GM12878 (cell line): ENCODE results near the gene GCKR. TPM values are rescaled to one million over a fixed set of nuclear protein-coding genes. Genes with fewer than 3 reads are reported as not detected.

Source experiments
- ATAC-seq: fragments of 200-7000 bp; cut with Tn5 transposase; 3 replicates; pipeline ENCODE4 v1.9.1; 2020; ENCODE audit warnings: mild to moderate bottlenecking, moderate library complexity
- BruUV-seq: library from RNA; stranded (reverse); fragments of 400-500 nt; replicated peaks from 2 replicates; lab custom pipeline; 2021; lab: Mats Ljungman, UMichigan
- CTCF ChIA-PET: fragments of 300-600 bp; sonication (Branson Sonifier 250); formaldehyde crosslinking; extraction: SDS; loops from one replicate; lab custom pipeline; 2021; ENCODE audit warnings: inconsistent platforms; lab: Yijun Ruan, JAX
- POLR2A ChIA-PET: fragments of 350-600 bp; formaldehyde crosslinking; extraction: SDS; loops from one replicate; lab custom pipeline; 2021; ENCODE audit warnings: inconsistent platforms; lab: Charles Lee
- RAD21 ChIA-PET: fragments of 300-600 bp; sonication (Branson Sonifier 250); formaldehyde crosslinking; loops from one replicate; lab custom pipeline; 2023; ENCODE audit warnings: antibody characterized with exemption; ENCODE audit not compliant: unreplicated experiment; lab: Charles Lee
- SMC1A ChIA-PET: fragments of 300-600 bp; sonication (Branson Sonifier 250); formaldehyde crosslinking; loops from one replicate; lab custom pipeline; 2023; ENCODE audit not compliant: unreplicated experiment, uncharacterized antibody; lab: Charles Lee
- DNase-seq: peaks from one replicate; pipeline ENCODE4 v3.0.0-alpha.2; 2011; ENCODE audit warnings: low read depth, low spot score
- FAIRE-seq: peaks from 3 replicates; lab custom pipeline; 2011; peaks lifted over from hg19 to GRCh38; lab: Jason Lieb, UNC
- H2AFZ ChIP-seq: 2 replicates; pipeline ENCODE4 v1.6.0; 2011; ENCODE audit warnings: low read depth, low read length, control low read depth; ENCODE audit not compliant: control insufficient read depth
- H3K27ac ChIP-seq: 2 replicates; pipeline ENCODE4 v1.5.1; 2011; ENCODE audit warnings: control low read depth; ENCODE audit not compliant: control insufficient read depth, insufficient read depth
- H3K27me3 ChIP-seq, 2 experiments: replicated peaks in 1 of 2; 2 replicates each; pipeline versions ENCODE4 v1.6.0 to v1.6.1; 2011; ENCODE audit warnings: low read length in 1 of 2; ENCODE audit not compliant: control insufficient read depth in 2 of 2, insufficient read depth in 2 of 2
- H3K36me3 ChIP-seq, 2 experiments: 2 replicates each; pipeline ENCODE4 v1.5.1; 2011; ENCODE audit warnings: low read length in 1 of 2; ENCODE audit not compliant: control insufficient read depth in 2 of 2, insufficient read depth in 2 of 2
- H3K4me1 ChIP-seq: 2 replicates; pipeline ENCODE4 v1.6.1; 2011; ENCODE audit warnings: mild to moderate bottlenecking, low read length, moderate library complexity, mixed read lengths; ENCODE audit not compliant: control insufficient read depth, insufficient read depth
- H3K4me2 ChIP-seq: 2 replicates; pipeline ENCODE4 v1.6.0; 2011; ENCODE audit warnings: control low read depth; ENCODE audit not compliant: control insufficient read depth, insufficient read depth
- H3K4me3 ChIP-seq: fragments of 200-600 bp; sonication (generic); 2 replicates; pipeline ENCODE4 v1.5.1; 2016
- H3K79me2 ChIP-seq: 2 replicates; pipeline ENCODE4 v1.6.0; 2011; ENCODE audit warnings: low read length; ENCODE audit not compliant: control insufficient read depth, insufficient read depth
- H3K9ac ChIP-seq: 2 replicates; pipeline ENCODE4 v1.8.0; 2011; ENCODE audit warnings: low read length, control low read depth, mixed read lengths; ENCODE audit not compliant: control insufficient read depth, insufficient read depth
- H3K9me3 ChIP-seq: replicated peaks from 3 replicates; pipeline ENCODE4 v1.5.1; 2011; ENCODE audit warnings: mild to moderate bottlenecking, low read length; ENCODE audit not compliant: control insufficient read depth, insufficient read depth
- H4K20me1 ChIP-seq: 2 replicates; pipeline ENCODE4 v1.6.0; 2011; ENCODE audit not compliant: control insufficient read depth, insufficient read depth
- CREB1 ChIP-seq: IDR thresholded peaks from 2 replicates; pipeline ENCODE4 v1.6.1; 2012; ENCODE audit warnings: low read depth, mild to moderate bottlenecking, inconsistent platforms
- MYC ChIP-seq: IDR thresholded peaks from 2 replicates; pipeline ENCODE4 v1.6.1; 2011; ENCODE audit warnings: mild to moderate bottlenecking, low read length, moderate library complexity, inconsistent platforms; ENCODE audit not compliant: insufficient read depth, insufficient replicate concordance, insufficient read length, severe bottlenecking
- NR2F1 ChIP-seq: fragments of 450-650 bp; conservative IDR thresholded peaks from 2 replicates; pipeline ENCODE4 v1.6.1; 2017; ENCODE audit warnings: mild to moderate bottlenecking
- PAX5 ChIP-seq: IDR thresholded peaks from 2 replicates; pipeline ENCODE4 v1.6.1; 2011; ENCODE audit warnings: low read depth, low read length, borderline replicate concordance
- PML ChIP-seq: IDR thresholded peaks from 2 replicates; pipeline ENCODE4 v1.6.1; 2012; ENCODE audit warnings: low read length, inconsistent platforms
- POLR2AphosphoS5 ChIP-seq: IDR thresholded peaks from 2 replicates; pipeline ENCODE4 v1.6.1; 2011; ENCODE audit warnings: mild to moderate bottlenecking, low read length, inconsistent platforms
- RELA ChIP-seq: fragments of 450-650 bp; IDR thresholded peaks from 2 replicates; pipeline ENCODE4 v1.8.0; 2014; ENCODE audit warnings: borderline replicate concordance; ENCODE audit not compliant: partially characterized antibody
- YY1 ChIP-seq: IDR thresholded peaks from 2 replicates; pipeline ENCODE4 v1.6.1; 2011; ENCODE audit warnings: low read depth, mild to moderate bottlenecking, low read length
- ZNF207 ChIP-seq: fragments of 450-650 bp; IDR thresholded peaks from 2 replicates; pipeline ENCODE4 v1.6.1; 2014; ENCODE audit warnings: antibody characterized with exemption, mild to moderate bottlenecking, borderline replicate concordance
- WGBS: methylation state at CpG from one replicate; pipeline ENCODE4 v1.1.6; 2016; ENCODE audit warnings: low lambda C conversion rate; ENCODE audit not compliant: insufficient replicate concordance, insufficient coverage; ENCODE audit errors: missing lambda C conversion rate; 5-methylcytosine and 5-hydroxymethylcytosine counted together
- in situ Hi-C: fragments of 300-500 bp; cut with MboI; formaldehyde crosslinking; loops from 9 replicates; pipeline ENCODE4 v1.14.3; 2018; ENCODE audit warnings: mixed read lengths
- intact Hi-C: fragments of 100-400 bp; cut with micrococcal nuclease; formaldehyde crosslinking; loops from one replicate; pipeline ENCODE4 v1.14.2; 2022; ENCODE audit not compliant: unreplicated experiment
- polyA plus RNA-seq, 11 experiments: library from polyadenylated mRNA; depleted of rRNA in 4 of 11; unstranded in 6 of 11; stranded (reverse) in 5 of 11; fragments of >200 nt; fragmentation: Nextera tagmentation in 4 of 11; fragmentation: Illumina TruSeq in 1 of 11; extraction: Ambion mirVana in 4 of 11; extraction: Trizol in 1 of 11; gene quantifications; 1 replicate in 1 of 11; 2 replicates in 10 of 11; pipeline versions ENCODE4 v1.2.1 to v1.2.3, GENCODE V29; 2011 to 2016; ENCODE audit warnings: inconsistent platforms in 2 of 11, missing spikeins in 2 of 11, low read depth in 1 of 11
- total RNA-seq, 4 experiments: library from RNA; depleted of rRNA in 3 of 4; stranded (reverse); fragments of >200 nt in 3 of 4; fragmentation: Illumina TruSeq in 1 of 4; extraction: Trizol in 1 of 4; gene quantifications; 2 replicates each; pipeline versions ENCODE4 v1.2.1 to v1.2.3, GENCODE V29; 2013 to 2021
- TF ChIP-seq, protein P1 (sequence below): IDR thresholded peaks from 2 replicates; pipeline ENCODE4 v1.6.1; 2012; ENCODE audit warnings: improper control_type of control experiment, low read depth, low read length; ENCODE audit not compliant: insufficient replicate concordance
- TF ChIP-seq, protein P2 (sequence below): IDR thresholded peaks from 2 replicates; pipeline ENCODE4 v1.6.1; 2012; ENCODE audit warnings: low read depth, low read length, improper control_type of control experiment
- TF ChIP-seq, protein P3 (sequence below): fragments of 450-650 bp; IDR thresholded peaks from 2 replicates; pipeline ENCODE4 v1.6.1; 2017; ENCODE audit warnings: mild to moderate bottlenecking

GCKR gene
- total and polyA plus RNA-seq, 10 of the 15 experiments (the other 5 are each of a cell fraction or from before 2014, with no cell fraction given): not detected

DNA sequence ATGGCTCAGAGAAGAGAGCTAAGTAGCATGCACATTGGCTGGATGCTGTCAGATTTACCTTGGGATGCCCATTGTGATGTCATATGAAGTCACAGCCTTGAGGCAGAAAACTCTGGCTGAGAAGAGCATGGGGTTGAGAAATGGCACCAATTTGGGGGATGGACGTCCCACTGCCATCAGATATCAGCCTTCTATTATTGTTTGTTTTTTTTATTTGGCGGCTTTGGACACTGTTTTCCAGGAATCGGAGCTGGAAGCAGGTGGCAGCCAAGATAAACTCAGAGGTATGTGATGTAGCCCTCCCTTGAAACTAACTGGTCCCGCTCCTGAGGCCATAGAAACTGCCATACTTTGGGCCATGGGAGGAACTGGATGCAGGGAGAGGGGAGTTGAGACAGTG, 40.6 kb downstream of the GCKR start:
- no TSS peak for BruUV-seq
- in situ Hi-C loops (no loop called here), intact Hi-C loops (no loop called here)
- FAIRE-seq: no peak
- ATAC-seq: no peak
- POLR2A ChIA-PET: no interaction called here
- DNase-seq: no peak
- H3K27ac ChIP-seq: no peak overlapping the region
- no peaks in the 10 kb centered on the region for H3K79me2 ChIP-seq
- H3K4me2 ChIP-seq: no peak overlapping the region
- H3K4me1 ChIP-seq: no peaks in the 10 kb centered on the region
- TF ChIP-seq PML (no peak), RELA (no peak), POLR2AphosphoS5 (no peak), NR2F1 (no peak), MYC (no peak), ZNF207 (no peak), PAX5 (no peak), CREB1 (no peak), YY1 (no peak)
- TF ChIP-seq, protein P1, sequence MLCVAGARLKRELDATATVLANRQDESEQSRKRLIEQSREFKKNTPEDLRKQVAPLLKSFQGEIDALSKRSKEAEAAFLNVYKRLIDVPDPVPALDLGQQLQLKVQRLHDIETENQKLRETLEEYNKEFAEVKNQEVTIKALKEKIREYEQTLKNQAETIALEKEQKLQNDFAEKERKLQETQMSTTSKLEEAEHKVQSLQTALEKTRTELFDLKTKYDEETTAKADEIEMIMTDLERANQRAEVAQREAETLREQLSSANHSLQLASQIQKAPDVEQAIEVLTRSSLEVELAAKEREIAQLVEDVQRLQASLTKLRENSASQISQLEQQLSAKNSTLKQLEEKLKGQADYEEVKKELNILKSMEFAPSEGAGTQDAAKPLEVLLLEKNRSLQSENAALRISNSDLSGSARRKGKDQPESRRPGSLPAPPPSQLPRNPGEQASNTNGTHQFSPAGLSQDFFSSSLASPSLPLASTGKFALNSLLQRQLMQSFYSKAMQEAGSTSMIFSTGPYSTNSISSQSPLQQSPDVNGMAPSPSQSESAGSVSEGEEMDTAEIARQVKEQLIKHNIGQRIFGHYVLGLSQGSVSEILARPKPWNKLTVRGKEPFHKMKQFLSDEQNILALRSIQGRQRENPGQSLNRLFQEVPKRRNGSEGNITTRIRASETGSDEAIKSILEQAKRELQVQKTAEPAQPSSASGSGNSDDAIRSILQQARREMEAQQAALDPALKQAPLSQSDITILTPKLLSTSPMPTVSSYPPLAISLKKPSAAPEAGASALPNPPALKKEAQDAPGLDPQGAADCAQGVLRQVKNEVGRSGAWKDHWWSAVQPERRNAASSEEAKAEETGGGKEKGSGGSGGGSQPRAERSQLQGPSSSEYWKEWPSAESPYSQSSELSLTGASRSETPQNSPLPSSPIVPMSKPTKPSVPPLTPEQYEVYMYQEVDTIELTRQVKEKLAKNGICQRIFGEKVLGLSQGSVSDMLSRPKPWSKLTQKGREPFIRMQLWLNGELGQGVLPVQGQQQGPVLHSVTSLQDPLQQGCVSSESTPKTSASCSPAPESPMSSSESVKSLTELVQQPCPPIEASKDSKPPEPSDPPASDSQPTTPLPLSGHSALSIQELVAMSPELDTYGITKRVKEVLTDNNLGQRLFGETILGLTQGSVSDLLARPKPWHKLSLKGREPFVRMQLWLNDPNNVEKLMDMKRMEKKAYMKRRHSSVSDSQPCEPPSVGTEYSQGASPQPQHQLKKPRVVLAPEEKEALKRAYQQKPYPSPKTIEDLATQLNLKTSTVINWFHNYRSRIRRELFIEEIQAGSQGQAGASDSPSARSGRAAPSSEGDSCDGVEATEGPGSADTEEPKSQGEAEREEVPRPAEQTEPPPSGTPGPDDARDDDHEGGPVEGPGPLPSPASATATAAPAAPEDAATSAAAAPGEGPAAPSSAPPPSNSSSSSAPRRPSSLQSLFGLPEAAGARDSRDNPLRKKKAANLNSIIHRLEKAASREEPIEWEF: no peak
- TF ChIP-seq, protein P2, sequence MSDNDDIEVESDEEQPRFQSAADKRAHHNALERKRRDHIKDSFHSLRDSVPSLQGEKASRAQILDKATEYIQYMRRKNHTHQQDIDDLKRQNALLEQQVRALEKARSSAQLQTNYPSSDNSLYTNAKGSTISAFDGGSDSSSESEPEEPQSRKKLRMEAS: no peak
- TF ChIP-seq, protein P3, sequence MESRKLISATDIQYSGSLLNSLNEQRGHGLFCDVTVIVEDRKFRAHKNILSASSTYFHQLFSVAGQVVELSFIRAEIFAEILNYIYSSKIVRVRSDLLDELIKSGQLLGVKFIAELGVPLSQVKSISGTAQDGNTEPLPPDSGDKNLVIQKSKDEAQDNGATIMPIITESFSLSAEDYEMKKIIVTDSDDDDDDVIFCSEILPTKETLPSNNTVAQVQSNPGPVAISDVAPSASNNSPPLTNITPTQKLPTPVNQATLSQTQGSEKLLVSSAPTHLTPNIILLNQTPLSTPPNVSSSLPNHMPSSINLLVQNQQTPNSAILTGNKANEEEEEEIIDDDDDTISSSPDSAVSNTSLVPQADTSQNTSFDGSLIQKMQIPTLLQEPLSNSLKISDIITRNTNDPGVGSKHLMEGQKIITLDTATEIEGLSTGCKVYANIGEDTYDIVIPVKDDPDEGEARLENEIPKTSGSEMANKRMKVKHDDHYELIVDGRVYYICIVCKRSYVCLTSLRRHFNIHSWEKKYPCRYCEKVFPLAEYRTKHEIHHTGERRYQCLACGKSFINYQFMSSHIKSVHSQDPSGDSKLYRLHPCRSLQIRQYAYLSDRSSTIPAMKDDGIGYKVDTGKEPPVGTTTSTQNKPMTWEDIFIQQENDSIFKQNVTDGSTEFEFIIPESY: no peak
- no peaks in the 10 kb centered on the region for H3K27me3 ChIP-seq
- H4K20me1 ChIP-seq: no peaks in the 10 kb centered on the region
- H2AFZ ChIP-seq: no peak overlapping the region
- no peak overlapping the region for H3K4me3 ChIP-seq
- H3K36me3 ChIP-seq: no peaks in the 10 kb centered on the region
- CTCF ChIA-PET: no interaction called here
- RAD21 ChIA-PET: no interaction called here
- SMC1A ChIA-PET: no interaction called here
- H3K9ac ChIP-seq: no peak overlapping the region
- no peaks in the 10 kb centered on the region for H3K9me3 ChIP-seq
- 39% methylated on average over 4 of the region's 4 CpGs for WGBS
